Stomach (tissue), 9 donors: ENCODE measurements around the gene KIF4B. TPM values are rescaled to one million over a fixed set of nuclear protein-coding genes. Genes with fewer than 3 reads are reported as not detected.

ENCODE experiments used
- DNase-seq, 2 donors: peaks; one replicate each; pipeline versions ENCODE4 v3.0.0 to v3.0.0-alpha.2; 2013 to 2019
- H3K27ac ChIP-seq, 5 donors: fragments of 200-600 bp in 4 of 5; sonication (generic) in 4 of 5; one replicate each; pipeline ENCODE4 v1.5.1; 2013 to 2019; ENCODE audit warnings: mild to moderate bottlenecking in 1 of 5, moderate library complexity in 1 of 5
- H3K27me3 ChIP-seq, 3 donors: fragments of 200-600 bp; sonication (generic); one replicate each; pipeline ENCODE4 v1.5.1; 2017 to 2019; ENCODE audit warnings: mixed run types in 1 of 3
- H3K36me3 ChIP-seq, 4 donors: fragments of 200-600 bp; sonication (generic); 1 replicate in 3 of 4; 2 replicates in 1 of 4; pipeline ENCODE4 v1.5.1; 2016 to 2019
- H3K4me1 ChIP-seq, 4 donors: fragments of 200-600 bp; sonication (generic); one replicate each; pipeline ENCODE4 v1.5.1; 2016 to 2019
- H3K4me3 ChIP-seq, 4 donors: fragments of 200-600 bp; sonication (generic) in 3 of 4; one replicate each; pipeline ENCODE4 v1.5.1; 2016 to 2019; ENCODE audit warnings: mild to moderate bottlenecking in 1 of 4
- H3K9me3 ChIP-seq, 4 donors: fragments of 200-600 bp; sonication (generic); one replicate each; pipeline ENCODE4 v1.5.1; 2016 to 2019
- CTCF ChIP-seq, 7 experiments: fragments of 450-650 bp in 4 of 7; fragments of 200-600 bp in 3 of 7; sonication (generic) in 3 of 7; IDR thresholded peaks; one replicate each; pipeline ENCODE4 v1.5.1; 2016 to 2019; ENCODE audit warnings: antibody characterized with exemption in 7 of 7, control low read depth in 2 of 7, mild to moderate bottlenecking in 1 of 7
- EP300 ChIP-seq: sonication (generic); formaldehyde crosslinking; IDR thresholded peaks from one replicate; pipeline ENCODE4 v1.6.1; 2017; ENCODE audit warnings: antibody characterized with exemption
- POLR2A ChIP-seq, 4 donors: fragments of 450-650 bp; IDR thresholded peaks; one replicate each; pipeline ENCODE4 v1.6.1; 2016; ENCODE audit warnings: antibody characterized with exemption in 4 of 4, control low read depth in 2 of 4, mild to moderate bottlenecking in 1 of 4, moderate library complexity in 1 of 4
- POLR2AphosphoS5 ChIP-seq, 3 donors: sonication (generic); formaldehyde crosslinking; IDR thresholded peaks; one replicate each; pipeline ENCODE4 v1.6.1; 2016; ENCODE audit warnings: antibody characterized with exemption in 3 of 3
- WGBS, 5 donors: extraction: QIAGEN DNeasy Blood & Tissue Kit in 3 of 5; methylation state at CpG; one replicate each; pipeline versions ENCODE4 v1.1.5 to v1.1.7; 2013 to 2018; 5-methylcytosine and 5-hydroxymethylcytosine counted together
- intact Hi-C: fragments of 100-400 bp; cut with DNase I; formaldehyde crosslinking; loops from one replicate; pipeline ENCODE4 v1.15.1; 2023; ENCODE audit warnings: low total_unique reads
- polyA plus RNA-seq, 3 donors: library from polyadenylated mRNA; stranded (reverse); fragments of 200-250 nt; gene quantifications; one replicate each; pipeline ENCODE4 v1.2.3, GENCODE V29; 2013
- total RNA-seq, 5 donors: library from RNA; depleted of rRNA; stranded (reverse); fragments of >200 nt; gene quantifications; one replicate each; pipeline versions ENCODE4 v1.1.0 to v1.2.3, GENCODE V29; 2014 to 2016
- donor health status: healthy with polysubstance abuse.
- donor health status: Bipolar disorder and iron deficiency.
- donor health status: healthy.

The KIF4B gene
- total and polyA plus RNA-seq, 8 donors: 0.18 TPM; not detected in 7

- H3K4me3 ChIP-seq: no peak overlapping the region
- no peaks in the 10 kb centered on the region for H3K4me1 ChIP-seq
- TF ChIP-seq EP300 (no peak), POLR2A (IDR thresholded peaks at IDR 0.05) (no peak), POLR2AphosphoS5 (IDR thresholded peaks at IDR 0.05) (no peak), CTCF (IDR thresholded peaks at IDR 0.05) (no peak)
- DNase-seq: no peak
- no peak overlapping the region for H3K27ac ChIP-seq
- intact Hi-C loops: no loop called here
- no peaks in the 10 kb centered on the region for H3K36me3 ChIP-seq
- H3K9me3 ChIP-seq: no peaks in the 10 kb centered on the region
- no peaks in the 10 kb centered on the region for H3K27me3 ChIP-seq
These were observed 31.0 kb downstream of the KIF4B start for GRCh38 chr5:155044591-155044990.

- no peaks in the 10 kb centered on the region for H3K4me1 ChIP-seq
- DNase-seq: no peak
- H3K36me3 ChIP-seq: no peaks in the 10 kb centered on the region
- TF ChIP-seq EP300: no peak
- no peak for TF ChIP-seq POLR2AphosphoS5 (IDR thresholded peaks at IDR 0.05)
- TF ChIP-seq CTCF (IDR thresholded peaks at IDR 0.05): no peak
- no peak for TF ChIP-seq POLR2A (IDR thresholded peaks at IDR 0.05)
- 27 to 57% (median 41%) methylated on average over 2 of the region's 2 CpGs for WGBS, 5 donors
- H3K27ac ChIP-seq: no peak overlapping the region
- intact Hi-C loops: no loop called here
- H3K4me3 ChIP-seq: no peak overlapping the region
- no peaks in the 10 kb centered on the region for H3K9me3 ChIP-seq
- no peaks in the 10 kb centered on the region for H3K27me3 ChIP-seq
These were observed 33.0 kb downstream of the KIF4B start for GRCh38 chr5:155046591-155046990.

GRCh38 chr5:155047818-155048217 lies 34.3 kb downstream of the KIF4B start:
- Histone ChIP-seq H3K36me3 (no peaks in the 10 kb centered on the region), H3K4me1 (no peaks in the 10 kb centered on the region), H3K27me3 (no peaks in the 10 kb centered on the region), H3K4me3 (no peak overlapping the region), H3K9me3 (no peaks in the 10 kb centered on the region), H3K27ac (no peak overlapping the region)
- DNase-seq: no peak
- WGBS, 5 donors: 77 to 86% (median 80%) methylated on average over 8 of the region's 8 CpGs
- TF ChIP-seq POLR2A (IDR thresholded peaks at IDR 0.05) (no peak), EP300 (no peak), POLR2AphosphoS5 (IDR thresholded peaks at IDR 0.05) (no peak), CTCF (IDR thresholded peaks at IDR 0.05) (no peak)
- intact Hi-C loops: no loop called here

- TF ChIP-seq CTCF (IDR thresholded peaks at IDR 0.05) (peak in 1 of 7 experiments; percentile 8), POLR2A (IDR thresholded peaks at IDR 0.05) (no peak), EP300 (no peak), POLR2AphosphoS5 (IDR thresholded peaks at IDR 0.05) (no peak)
- DNase-seq: peak in 1 of 2 donors; percentile 25
- no peaks in the 10 kb centered on the region for H3K9me3 ChIP-seq
- no peak overlapping the region for H3K4me3 ChIP-seq
- 15 to 31% (median 24%) methylated on average over 1 of the region's 1 CpG for WGBS, 5 donors
- H3K27me3 ChIP-seq: no peaks in the 10 kb centered on the region
- H3K36me3 ChIP-seq: no peaks in the 10 kb centered on the region
- H3K4me1 ChIP-seq: no peaks in the 10 kb centered on the region
- intact Hi-C loops: no loop called here
- no peak overlapping the region for H3K27ac ChIP-seq
These were observed 36.2 kb downstream of the KIF4B start for GRCh38 chr5:155049569-155050383.
